OCI-LY7 (cell line): ENCODE results near the gene OR2A7.
"Not testable (repeated sequence)": the region's sequence is repeated elsewhere in the genome, so short reads cannot be mapped to it uniquely, and the experiment has no call there.

Experiments used
- EZH2phosphoT487 ChIP-seq: fragments of 200-600 bp; sonication (generic); IDR thresholded peaks from 2 replicates; pipeline ENCODE4 v1.6.1; 2018; ENCODE audit warnings: low read depth, borderline replicate concordance, mild to moderate bottlenecking, mixed run types, antibody characterized with exemption, low read length, moderate library complexity, mixed read lengths
- TF ChIP-seq, protein P1 (sequence below): fragments of 200-600 bp; sonication (generic); conservative IDR thresholded peaks from 2 replicates; pipeline ENCODE4 v1.5.1; 2014; ENCODE audit warnings: mild to moderate bottlenecking, antibody characterized with exemption, low read length, moderate library complexity, mixed read lengths

DNA sequence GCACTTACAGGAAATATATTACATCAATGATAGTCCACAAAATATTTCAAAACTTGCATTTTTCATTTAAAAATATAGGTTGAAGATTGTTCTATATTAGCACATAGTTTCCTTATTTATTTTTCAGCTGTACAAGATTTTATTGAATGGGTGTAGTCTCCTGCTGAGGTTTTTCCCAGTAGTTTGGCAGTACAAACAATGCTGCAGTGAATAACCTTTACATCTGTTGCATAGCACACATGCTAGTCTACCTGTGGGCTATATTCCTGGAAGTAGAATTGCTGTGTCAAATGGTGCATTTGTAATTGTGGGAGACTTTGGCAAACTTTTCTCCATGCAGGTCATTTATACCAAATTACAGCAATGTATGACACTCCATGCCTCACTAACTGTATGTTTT lies 44.1 kb downstream of the OR2A7 start:
- TF ChIP-seq, protein P1, sequence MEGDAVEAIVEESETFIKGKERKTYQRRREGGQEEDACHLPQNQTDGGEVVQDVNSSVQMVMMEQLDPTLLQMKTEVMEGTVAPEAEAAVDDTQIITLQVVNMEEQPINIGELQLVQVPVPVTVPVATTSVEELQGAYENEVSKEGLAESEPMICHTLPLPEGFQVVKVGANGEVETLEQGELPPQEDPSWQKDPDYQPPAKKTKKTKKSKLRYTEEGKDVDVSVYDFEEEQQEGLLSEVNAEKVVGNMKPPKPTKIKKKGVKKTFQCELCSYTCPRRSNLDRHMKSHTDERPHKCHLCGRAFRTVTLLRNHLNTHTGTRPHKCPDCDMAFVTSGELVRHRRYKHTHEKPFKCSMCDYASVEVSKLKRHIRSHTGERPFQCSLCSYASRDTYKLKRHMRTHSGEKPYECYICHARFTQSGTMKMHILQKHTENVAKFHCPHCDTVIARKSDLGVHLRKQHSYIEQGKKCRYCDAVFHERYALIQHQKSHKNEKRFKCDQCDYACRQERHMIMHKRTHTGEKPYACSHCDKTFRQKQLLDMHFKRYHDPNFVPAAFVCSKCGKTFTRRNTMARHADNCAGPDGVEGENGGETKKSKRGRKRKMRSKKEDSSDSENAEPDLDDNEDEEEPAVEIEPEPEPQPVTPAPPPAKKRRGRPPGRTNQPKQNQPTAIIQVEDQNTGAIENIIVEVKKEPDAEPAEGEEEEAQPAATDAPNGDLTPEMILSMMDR, result not testable (repeated sequence)
- not testable (repeated sequence) for TF ChIP-seq EZH2phosphoT487
